KMS-11 (cell line): Measurements from ENCODE around the gene APOBEC3C.
"Not testable (repeated sequence)": the region's sequence is repeated elsewhere in the genome, so short reads cannot be mapped to it uniquely, and the experiment has no call there.

ENCODE experiments used
- H2AFZ ChIP-seq: fragments of 200-600 bp; sonication (generic); 2 replicates; pipeline ENCODE4 v1.6.1; 2016; ENCODE audit warnings: antibody characterized with exemption, mixed run types, low read depth
- H3K27ac ChIP-seq: fragments of 200-600 bp; sonication (generic); 2 replicates; pipeline ENCODE4 v1.6.1; 2016; ENCODE audit warnings: mild to moderate bottlenecking, mixed run types
- H3K27me3 ChIP-seq: fragments of 200-600 bp; sonication (generic); 2 replicates; pipeline ENCODE4 v1.6.1; 2017; ENCODE audit warnings: mild to moderate bottlenecking, low read depth, mixed run types, moderate library complexity; ENCODE audit not compliant: insufficient read depth
- H3K36me3 ChIP-seq: fragments of 200-600 bp; sonication (generic); 2 replicates; pipeline ENCODE4 v1.6.1; 2017; ENCODE audit warnings: mild to moderate bottlenecking, mixed run types; ENCODE audit not compliant: insufficient read depth
- H3K4me1 ChIP-seq: fragments of 200-600 bp; sonication (generic); 2 replicates; pipeline ENCODE4 v1.6.1; 2016; ENCODE audit warnings: mild to moderate bottlenecking, low read depth, mixed run types; ENCODE audit not compliant: poor library complexity, severe bottlenecking
- H3K4me2 ChIP-seq: fragments of 200-600 bp; sonication (generic); 2 replicates; pipeline ENCODE4 v1.7.0; 2016; ENCODE audit warnings: mild to moderate bottlenecking, mixed run types
- H3K4me3 ChIP-seq: fragments of 200-600 bp; sonication (generic); IDR thresholded peaks from 2 replicates; pipeline ENCODE4 v1.6.1; 2017; ENCODE audit warnings: low read depth, low read length, mixed read lengths; ENCODE audit not compliant: insufficient read depth
- H3K79me2 ChIP-seq: fragments of 200-600 bp; sonication (generic); 2 replicates; pipeline ENCODE4 v1.6.1; 2016; ENCODE audit warnings: low read depth, mixed run types; ENCODE audit not compliant: insufficient read depth
- H3K9ac ChIP-seq: fragments of 200-600 bp; sonication (generic); 2 replicates; pipeline ENCODE4 v1.6.1; 2016; ENCODE audit warnings: mild to moderate bottlenecking, mixed run types
- H4K20me1 ChIP-seq: fragments of 200-600 bp; sonication (generic); 2 replicates; pipeline ENCODE4 v1.6.1; 2016; ENCODE audit warnings: mild to moderate bottlenecking, mixed run types; ENCODE audit not compliant: insufficient read depth
- TF ChIP-seq, protein P1 (sequence below): fragments of 200-600 bp; sonication (generic); conservative IDR thresholded peaks from 2 replicates; pipeline ENCODE4 v1.6.1; 2017; ENCODE audit warnings: low read depth, mild to moderate bottlenecking, antibody characterized with exemption, low read length, moderate library complexity, mixed read lengths

Gene APOBEC3C

DNA sequence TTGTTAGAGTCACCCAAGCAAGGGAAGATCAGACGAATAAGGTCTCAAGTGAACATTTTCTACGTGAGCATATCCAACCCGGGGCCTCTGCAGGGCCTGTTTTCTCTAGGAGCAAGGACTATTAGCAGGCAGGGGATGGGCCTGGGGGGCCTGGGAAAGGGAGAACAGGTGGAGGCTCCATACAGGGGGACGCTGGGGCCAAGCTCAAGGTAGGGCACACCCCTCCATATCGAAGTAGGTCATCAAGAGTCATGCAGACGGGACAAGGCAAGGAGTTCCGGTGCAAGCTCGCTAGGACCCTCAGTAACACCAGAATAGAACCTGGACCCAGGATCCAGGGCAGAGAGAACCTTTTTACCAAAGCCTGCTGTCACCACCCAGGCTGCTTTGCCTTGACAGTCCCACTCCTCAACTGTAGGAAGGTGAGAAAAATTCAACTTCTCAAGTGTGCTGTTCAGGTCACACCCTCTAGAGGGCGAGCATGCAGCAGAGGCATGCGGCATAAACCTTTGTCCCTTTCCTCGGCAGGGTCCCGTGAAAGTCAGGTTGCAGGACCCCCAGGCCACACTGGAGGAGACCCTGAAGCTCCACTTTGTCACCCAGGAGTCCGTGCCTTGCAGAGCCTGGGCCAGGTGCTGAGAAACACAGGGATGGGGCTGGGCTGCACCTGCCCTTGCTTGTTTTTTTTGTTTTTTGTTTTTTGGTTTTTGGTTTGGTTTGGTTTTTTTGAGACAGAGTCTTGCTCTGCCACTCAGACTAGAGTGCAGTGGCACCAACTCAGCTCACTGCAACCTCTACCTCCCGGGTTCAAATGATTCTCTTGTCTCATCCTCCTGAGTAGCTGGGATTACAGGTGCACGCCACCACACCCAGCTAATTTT is 40.5 kb upstream of the APOBEC3C start:
- TF ChIP-seq, protein P1, sequence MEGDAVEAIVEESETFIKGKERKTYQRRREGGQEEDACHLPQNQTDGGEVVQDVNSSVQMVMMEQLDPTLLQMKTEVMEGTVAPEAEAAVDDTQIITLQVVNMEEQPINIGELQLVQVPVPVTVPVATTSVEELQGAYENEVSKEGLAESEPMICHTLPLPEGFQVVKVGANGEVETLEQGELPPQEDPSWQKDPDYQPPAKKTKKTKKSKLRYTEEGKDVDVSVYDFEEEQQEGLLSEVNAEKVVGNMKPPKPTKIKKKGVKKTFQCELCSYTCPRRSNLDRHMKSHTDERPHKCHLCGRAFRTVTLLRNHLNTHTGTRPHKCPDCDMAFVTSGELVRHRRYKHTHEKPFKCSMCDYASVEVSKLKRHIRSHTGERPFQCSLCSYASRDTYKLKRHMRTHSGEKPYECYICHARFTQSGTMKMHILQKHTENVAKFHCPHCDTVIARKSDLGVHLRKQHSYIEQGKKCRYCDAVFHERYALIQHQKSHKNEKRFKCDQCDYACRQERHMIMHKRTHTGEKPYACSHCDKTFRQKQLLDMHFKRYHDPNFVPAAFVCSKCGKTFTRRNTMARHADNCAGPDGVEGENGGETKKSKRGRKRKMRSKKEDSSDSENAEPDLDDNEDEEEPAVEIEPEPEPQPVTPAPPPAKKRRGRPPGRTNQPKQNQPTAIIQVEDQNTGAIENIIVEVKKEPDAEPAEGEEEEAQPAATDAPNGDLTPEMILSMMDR, result peak; percentile 48
- no peaks in the 10 kb centered on the region for H3K36me3 ChIP-seq
- no peaks in the 10 kb centered on the region for H3K79me2 ChIP-seq
- no peak overlapping the region for H3K27ac ChIP-seq
- H3K4me2 ChIP-seq, result peak overlapping the region; percentile 25; the same call in 1 of the 2 replicates
- no peak overlapping the region for H3K4me3 ChIP-seq
- H4K20me1 ChIP-seq, result no peaks in the 10 kb centered on the region
- H3K4me1 ChIP-seq, result no peaks in the 10 kb centered on the region
- no peak overlapping the region for H3K9ac ChIP-seq
- H2AFZ ChIP-seq, result no peak overlapping the region
- H3K27me3 ChIP-seq, result no peaks in the 10 kb centered on the region

DNA sequence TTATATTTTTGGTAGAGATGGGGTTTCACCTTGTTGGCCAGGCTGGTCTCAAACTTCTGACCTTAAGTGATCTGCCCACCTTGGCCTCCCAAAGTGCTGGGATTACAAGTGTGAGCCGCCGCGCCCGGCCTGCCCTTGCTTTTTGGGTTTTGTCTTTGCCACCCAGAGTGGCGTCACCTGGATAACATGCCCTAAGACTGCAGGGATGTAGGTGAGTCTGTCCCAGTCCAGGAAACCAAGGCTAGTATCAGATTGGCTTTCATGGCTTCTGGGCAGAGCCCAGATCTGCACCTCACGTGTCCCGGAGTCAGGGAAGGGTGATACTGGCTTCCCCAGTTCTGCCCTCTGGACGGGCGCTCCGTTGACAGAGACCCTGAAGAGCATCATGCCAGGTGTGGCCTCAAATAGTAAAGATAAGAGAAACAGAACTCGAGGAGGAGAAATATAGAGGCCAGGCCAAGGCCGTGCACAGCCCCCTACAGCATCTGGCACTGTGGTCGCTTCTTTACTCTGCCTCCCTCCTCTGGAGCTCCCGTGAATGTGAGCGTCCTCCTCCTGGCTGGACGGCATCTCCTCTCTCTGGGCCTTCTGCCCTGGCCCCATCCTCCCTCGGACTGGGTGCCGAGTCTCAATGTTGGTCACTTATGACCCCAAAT is 39.8 kb upstream of the APOBEC3C start:
- no peak overlapping the region for H3K4me2 ChIP-seq
- no peak overlapping the region for H3K4me3 ChIP-seq
- H4K20me1 ChIP-seq, result no peaks in the 10 kb centered on the region
- TF ChIP-seq, protein P1, result no peak
- H3K9ac ChIP-seq, result no peak overlapping the region
- H3K27ac ChIP-seq, result no peak overlapping the region
- no peaks in the 10 kb centered on the region for H3K79me2 ChIP-seq
- no peaks in the 10 kb centered on the region for H3K27me3 ChIP-seq
- no peaks in the 10 kb centered on the region for H3K4me1 ChIP-seq
- no peak overlapping the region for H2AFZ ChIP-seq
- no peaks in the 10 kb centered on the region for H3K36me3 ChIP-seq

DNA sequence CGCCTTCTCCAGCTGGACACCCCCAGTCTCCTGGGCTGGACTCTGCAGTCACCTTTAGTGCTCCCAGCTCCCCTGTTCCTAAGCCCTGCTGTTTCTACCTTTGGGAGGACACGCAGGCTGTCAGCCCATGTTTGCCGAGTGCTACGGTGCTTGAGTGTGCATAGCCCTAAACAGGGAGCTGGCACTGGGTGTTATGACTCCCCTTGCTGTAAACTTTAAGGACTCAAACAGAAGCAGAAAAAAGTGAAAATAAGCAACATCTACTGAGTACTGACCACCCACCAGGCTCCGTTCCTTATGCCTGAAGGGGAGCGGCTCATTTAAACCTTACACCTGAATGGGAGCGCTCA is 39.3 kb upstream of the APOBEC3C start:
- Histone ChIP-seq H4K20me1 (no peaks in the 10 kb centered on the region), H3K4me2 (no peak overlapping the region), H3K27ac (no peak overlapping the region), H3K4me3 (no peak overlapping the region), H3K4me1 (no peaks in the 10 kb centered on the region), H3K36me3 (no peaks in the 10 kb centered on the region), H2AFZ (no peak overlapping the region), H3K79me2 (no peaks in the 10 kb centered on the region), H3K27me3 (no peaks in the 10 kb centered on the region), H3K9ac (no peak overlapping the region)
- TF ChIP-seq, protein P1, result no peak

DNA sequence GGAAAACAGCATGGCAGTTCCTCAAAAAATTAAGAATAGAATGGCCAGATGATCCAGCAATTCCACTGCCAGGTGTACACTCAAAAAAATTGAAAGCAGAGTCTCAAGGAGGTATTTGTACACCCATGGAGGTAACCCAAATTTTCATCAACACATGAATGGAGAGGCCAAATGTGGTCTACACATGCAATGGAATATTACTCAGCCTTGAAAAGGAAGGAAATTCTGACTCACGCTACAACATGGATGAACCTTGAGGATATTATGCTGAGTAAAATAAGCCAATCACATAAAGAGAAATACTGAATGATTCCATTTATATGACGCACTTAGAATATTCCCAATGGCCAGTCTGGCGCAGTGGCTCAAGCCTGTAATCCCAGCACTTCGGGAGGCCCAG is 36.8 kb upstream of the APOBEC3C start:
- H3K4me3 ChIP-seq, H4K20me1 ChIP-seq, H3K4me1 ChIP-seq, H3K79me2 ChIP-seq, H3K27me3 ChIP-seq, H2AFZ ChIP-seq, H3K27ac ChIP-seq, H3K4me2 ChIP-seq, H3K9ac ChIP-seq, H3K36me3 ChIP-seq: not testable (repeated sequence)

DNA sequence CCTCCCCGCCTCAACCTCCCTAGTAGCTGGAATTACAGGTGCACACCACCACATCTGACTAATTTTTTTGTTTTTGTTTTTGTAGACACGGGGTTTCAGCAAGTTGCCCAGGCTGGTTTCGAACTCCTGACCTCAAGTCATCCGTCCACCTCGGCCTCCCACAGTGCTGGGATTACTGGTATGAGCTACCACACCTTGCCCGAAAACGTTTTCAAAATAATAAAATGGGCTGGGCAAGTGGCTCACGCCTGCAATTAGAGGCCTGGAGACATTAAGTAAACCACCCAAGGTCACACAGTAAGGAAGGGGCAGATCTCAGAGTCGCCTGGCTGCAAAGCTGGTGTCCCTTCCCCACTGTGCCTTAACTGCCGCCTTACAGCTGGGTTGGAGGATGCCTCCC is 33.5 kb upstream of the APOBEC3C start:
- H2AFZ ChIP-seq, H3K9ac ChIP-seq, H4K20me1 ChIP-seq, H3K4me2 ChIP-seq, H3K36me3 ChIP-seq, H3K4me3 ChIP-seq, H3K27me3 ChIP-seq, H3K79me2 ChIP-seq, H3K27ac ChIP-seq, H3K4me1 ChIP-seq: not testable (repeated sequence)
